Stimulated activated CD8-positive, alpha-beta memory T cell treated with anti-CD3 and anti-CD28 coated beads, Interleukin-12 subunit alpha, Interleukin-12 subunit beta, amount 100 ng/mL, for 24 hours (primary cell): ENCODE results near the gene MGAT1.
A peak's percentile ranks its signal among the peaks of the same experiment; 100 is the strongest.
"Not testable (repeated sequence)": the region's sequence is repeated elsewhere in the genome, so short reads cannot be mapped to it uniquely, and the experiment has no call there.

Experiments used
- DNase-seq: peaks from one replicate; pipeline ENCODE4 v3.0.0-alpha.2; 2020; ENCODE audit errors: extremely low read depth

Gene MGAT1

DNA sequence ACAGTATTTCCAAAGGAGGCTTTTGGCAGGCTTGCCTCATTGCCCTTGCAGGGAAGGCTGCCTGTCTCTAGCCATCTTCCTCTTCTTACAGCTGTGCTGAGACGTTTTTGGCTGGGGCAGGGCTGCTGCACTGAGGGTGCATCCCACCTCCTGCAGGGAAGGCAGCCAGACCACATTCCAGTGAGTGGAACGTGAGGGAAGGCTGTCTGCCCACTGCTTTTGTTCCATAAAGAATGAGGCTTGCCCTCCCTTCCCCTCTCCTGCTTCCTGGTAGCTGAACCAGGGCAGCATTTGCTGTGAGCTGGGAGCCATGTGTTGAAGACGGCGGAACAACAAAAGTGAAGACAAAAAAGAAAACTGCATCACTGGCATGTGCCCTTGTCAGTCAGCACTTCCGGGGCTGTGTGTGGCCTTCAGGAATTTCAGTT, 16.8 kb downstream of the MGAT1 start:
- no peak for DNase-seq

DNA sequence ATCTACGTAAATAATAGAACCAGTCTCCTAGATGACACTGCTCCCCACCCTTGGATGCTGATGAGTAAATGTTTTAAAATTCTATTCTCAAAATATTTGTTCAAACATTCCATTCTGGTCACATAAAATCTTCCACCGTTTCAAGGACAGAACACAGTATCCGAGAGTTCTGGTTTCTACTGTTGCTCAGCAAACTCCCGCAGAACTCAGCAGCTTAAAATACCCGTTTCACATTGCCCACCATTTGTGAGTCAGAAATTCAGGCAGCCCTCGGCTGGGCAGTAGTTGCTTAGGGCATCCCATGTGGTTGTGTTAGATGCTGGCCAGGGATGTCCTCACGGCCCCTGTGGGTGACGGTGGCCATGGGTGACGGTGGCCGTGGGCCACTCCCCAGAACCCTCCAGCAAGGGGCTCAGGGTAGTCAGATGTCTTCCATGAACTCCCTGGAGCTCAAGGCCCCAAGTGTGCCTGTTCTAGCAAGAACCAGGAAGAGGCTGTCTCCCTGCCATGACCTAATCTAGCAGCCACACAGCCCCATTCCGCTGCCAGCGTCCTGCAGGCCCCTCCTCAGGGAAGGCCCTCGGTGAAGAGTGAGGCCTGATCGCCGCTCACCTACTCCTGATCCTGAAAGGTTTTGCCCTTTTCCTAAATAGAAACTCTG, 17.4 kb downstream of the MGAT1 start:
- DNase-seq = no peak

DNA sequence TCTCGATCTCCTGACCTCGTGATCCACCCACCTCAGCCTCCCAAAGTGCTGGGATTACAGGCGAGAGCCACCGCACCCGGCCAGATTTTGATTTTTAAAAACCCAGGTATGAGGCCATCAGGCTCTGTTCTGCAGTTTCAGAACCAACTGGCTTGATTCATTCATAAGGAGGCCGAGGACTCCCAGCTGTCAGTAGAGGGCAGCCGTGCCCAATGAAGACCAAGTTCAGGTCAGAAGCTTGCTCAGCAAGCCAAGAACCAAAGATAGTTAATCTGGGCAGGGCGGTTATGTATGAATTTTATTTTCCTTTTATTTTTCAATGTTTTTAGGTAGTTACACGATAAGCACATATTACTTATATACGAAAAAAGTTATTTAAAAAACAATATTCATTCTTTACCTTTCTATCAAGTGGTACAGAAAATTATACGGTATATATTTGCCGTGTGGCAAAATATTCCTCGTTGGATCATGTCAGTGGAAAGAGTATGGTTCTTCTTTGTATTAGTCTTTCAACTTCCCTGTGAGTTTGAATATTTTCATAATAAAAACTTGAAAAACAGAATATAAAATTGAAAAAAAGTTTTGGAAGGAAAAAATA, 18.0 kb downstream of the MGAT1 start:
- DNase-seq = peak; percentile 17

DNA sequence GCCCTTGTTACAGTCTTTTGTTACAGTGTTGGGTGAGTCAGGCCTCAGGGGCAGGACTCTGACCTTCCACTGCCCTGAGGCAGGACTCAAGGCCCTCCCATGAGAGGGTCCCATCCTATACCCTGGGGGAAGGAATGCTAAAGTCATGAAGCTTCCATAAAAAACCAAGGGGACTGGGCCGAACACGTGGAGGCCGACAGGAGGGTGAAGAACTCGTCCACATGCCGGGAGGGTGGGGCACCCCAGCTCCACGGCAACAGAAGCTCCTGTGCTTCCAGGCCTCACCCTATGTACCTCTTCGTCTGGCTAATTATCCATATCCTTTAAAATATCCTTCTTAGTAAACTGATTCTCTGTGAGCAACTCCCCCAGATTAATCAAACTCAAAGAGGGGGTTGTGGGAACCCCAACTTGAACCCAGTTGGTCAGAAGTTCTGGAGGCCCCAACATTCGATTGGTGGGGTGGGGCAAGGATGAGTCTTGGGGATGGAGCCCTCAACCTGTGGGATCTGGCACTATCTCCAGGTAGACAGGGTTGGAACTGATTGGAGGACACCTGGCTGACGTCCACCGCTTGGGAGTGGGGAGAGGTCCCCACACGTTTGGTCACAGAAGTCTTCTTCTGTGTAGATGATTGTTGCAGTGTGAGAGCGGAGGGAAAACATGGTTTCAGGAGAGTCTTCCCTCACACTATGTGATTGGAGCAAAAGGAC, 19.1 kb downstream of the MGAT1 start:
- no peak for DNase-seq

DNA sequence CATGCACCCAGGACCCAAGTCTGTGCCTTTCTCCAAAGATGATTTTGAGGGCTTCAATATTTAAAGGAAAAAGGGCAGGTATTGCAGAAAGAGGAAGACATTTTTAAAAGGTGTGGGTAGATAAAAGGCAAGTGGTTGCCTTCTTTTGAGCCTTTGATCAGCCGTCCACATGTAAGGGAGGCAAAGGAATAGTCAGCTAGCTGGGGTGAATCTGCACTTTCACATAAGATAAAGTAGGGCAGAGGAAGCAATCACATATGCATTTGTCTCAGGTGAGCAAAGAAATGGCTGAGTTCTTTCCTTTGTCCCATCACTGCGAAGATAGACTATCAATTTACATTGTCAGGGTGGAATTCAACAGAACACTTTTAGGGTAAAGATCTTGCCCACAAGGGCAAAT, 19.9 kb downstream of the MGAT1 start:
- DNase-seq = no peak

DNA sequence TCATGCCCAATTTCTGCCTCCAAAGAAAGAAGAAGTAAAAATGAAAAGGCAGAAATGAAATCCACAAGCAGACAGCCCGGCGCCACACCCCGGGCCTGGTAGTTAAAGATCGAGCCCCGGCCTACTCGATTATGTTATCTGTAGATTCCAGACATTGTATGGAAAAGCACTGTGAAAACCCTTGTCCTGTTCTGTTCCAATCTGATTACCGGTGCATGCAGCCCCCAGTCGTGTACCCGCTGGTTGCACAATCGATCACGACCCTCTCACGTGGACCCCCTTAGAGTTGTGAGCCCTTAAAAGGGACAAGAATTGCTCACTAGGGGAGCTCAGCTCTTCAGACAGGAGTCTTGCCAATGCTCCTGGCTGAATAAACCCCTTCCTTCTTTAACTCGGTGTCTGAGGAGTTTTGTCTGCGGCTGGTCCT, 20.7 kb downstream of the MGAT1 start:
- not testable (repeated sequence) for DNase-seq

DNA sequence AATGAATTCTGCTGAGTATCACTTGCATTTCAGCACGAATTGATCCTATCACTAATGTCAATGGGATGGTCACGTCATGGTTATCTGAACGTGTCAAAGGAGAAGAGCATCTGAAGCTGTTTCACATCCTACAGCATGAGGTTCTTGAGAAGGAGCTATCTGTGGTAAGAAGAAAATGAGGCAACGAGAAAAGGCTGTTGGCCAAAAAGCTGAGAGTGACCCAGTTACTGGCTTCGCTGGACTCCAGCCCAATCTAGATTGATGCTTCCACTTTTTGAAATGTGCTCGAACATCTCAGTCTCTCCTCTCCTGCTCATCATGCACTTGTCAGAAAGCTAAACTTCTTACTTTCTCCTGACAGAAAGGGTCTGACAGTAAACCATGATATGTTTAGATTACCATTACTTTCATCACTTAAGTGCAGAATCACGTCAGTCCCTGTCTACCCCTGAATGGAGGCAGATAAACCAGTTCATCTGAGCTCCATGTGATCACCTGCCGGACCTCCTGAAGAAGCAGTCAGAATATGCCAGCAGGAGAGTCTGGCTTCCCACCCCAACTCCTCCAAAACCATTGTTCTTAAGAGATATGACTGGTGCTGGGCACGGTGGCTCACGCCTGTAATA, 22.5 kb downstream of the MGAT1 start:
- DNase-seq = no peak

DNA sequence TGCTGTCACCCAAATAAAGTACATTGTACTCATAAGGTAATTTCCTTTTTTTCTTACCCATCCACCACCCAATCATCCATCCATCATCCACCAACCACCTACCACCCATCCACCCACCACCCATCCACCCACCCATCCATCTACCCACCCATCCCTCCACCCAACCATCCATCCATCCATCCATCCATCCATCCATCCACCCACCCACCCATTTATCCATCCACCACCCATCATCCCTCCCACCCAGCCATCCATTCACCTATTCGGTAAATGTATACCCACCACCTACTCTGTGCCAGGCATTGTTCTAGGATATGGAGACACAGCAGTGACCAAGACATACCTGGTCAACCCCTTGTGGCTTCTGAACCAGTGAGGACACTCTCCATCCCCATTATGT, 25.1 kb downstream of the MGAT1 start:
- DNase-seq = no peak

DNA sequence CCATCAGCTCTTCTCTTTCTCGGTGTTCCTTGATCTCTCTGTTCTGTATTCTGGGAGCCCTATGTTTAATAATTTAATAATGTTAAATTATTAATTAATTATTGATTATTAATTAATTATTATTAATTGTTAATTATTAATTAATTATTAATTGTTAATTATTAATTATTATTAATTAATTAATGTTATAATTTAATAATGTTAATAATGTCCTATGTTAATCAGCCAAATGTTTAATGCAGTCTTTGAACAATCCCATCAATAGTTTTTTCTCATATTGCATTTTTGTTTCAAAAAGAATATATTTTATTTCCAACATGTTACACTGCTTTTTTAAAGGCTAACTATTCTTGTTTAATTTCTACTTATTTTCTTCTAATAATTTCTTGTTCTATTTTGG, 26.2 kb downstream of the MGAT1 start:
- no peak for DNase-seq

DNA sequence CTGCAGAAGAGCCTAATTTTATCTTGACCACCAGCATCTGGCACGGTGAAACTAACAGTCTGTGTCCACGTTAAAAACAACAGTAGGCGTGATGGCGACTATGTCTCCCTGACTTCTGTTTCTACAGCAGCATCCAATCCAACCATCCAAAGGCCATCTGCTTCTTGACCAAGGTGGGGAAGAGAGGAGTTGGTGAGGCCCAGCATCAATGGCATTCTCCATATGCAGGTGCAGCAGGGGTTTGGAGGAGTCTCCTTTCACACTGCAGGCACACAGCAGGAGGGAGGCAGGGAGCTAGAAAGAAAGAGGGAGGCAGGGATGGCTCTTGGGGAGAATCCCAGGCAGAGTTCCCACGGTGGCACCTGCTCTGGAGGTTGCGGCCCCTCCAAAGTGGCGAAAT, 27.0 kb downstream of the MGAT1 start:
- no peak for DNase-seq

DNA sequence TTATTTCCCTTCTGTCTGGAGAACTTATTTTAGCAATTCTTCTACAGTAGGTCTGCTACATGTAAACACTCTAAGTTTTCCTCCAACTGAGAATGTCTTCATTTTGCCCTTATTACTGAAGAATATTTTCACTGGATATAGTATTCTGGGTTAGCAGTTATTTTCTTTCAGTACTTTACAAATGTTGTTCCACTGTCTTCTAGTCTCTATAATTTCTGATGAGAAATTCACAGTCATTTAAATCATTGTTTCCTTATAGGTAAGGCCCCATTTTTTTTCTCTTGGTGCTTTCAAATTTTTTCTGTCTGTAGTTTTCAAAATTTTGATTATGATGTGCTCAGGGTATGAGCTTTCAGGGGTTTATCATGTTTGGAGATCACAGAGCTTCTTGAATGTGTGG, 30.8 kb downstream of the MGAT1 start:
- DNase-seq = no peak

DNA sequence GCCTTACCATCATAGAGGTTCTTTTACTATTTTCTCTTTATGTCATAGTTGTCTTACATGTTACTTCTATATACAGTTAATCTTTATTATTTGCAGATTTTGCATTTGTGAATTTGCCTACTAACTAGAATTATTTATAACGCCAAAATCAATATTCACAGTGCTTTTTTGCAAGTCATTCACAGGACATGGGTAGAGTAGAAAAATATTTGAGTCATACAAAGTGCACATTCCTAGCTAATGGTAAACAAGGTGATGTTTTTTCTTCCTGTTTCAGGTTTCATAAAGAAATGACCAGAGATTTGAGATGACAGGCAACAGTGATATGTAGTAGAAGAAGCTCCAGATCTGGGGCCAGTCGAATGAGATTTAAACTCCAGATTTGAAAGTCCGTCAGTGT, 32.8 kb downstream of the MGAT1 start:
- DNase-seq = no peak

DNA sequence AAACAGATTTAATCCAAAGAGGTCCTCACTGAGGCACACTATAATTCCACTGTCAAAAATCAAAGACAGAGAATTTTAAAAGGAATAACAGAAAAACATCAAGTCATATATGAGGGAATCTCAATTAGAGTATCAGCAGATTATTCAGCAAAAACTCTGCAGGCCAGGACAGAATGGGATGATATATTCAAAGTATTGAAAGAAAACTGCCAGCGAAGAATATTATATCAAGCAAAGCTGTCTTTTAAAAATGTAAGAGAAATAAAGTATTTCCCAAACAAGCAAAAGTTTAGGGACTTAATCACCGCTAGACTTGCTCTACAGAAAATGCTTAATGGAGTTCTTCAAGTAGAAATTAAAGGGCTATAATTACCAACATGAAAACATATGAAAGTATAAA, 47.0 kb downstream of the MGAT1 start:
- DNase-seq = no peak

DNA sequence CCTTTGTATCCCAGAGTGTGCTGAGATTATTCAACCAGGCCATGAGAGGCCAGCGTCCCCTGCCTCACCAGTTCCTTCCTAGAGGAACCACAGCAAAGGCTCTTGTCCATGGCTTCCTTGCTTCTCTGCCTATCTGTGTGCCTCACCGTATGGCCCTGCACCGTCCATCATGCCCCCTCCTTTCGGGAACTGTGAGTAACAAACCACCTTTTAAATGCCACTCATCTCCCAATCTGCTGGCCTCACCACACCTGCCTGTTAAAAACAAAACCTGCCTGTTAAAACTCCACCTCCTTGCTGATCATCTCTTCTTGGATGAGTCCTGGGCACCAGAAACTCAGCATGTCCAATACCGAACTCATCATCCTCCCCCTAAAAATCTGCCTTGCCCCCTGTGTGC, 58.4 kb downstream of the MGAT1 start:
- DNase-seq = no peak

DNA sequence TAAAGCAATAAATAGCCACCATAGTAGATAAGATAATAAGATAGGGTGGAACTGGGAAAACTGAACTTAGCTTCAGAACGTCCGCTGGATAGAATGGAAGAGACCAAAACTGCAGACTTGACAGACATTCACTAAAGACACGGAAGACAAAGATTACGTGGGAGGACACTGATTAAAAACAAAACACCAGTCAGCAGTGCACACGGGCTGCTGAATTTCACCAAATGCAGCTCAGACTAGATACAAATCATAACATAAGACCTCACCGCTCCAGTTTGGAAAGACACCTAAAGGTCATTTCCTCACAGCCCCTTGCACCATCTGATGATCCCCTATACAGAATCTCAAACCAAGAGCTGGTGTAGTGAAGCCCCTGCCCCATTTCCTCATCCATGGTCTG, 59.9 kb downstream of the MGAT1 start:
- DNase-seq = no peak

DNA sequence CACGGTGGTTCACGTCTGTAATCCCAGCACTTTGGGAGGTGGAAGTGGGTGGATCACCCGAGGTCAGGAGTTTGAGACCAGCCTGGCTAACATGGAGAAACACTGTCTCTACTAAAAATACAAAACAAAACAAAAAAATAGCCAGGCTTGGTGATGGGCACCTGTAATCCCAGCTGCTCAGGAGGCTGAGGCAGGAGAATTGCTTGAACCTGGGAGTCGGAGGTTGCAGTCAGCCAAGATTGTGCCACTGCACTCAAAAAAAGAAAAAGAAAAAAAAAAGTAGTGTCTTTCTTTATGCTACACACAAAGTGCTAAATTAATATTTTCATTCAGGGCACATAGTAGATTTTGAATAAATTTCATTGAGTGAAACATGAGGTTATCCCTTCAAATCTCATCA, 61.7 kb downstream of the MGAT1 start:
- DNase-seq = not testable (repeated sequence)

DNA sequence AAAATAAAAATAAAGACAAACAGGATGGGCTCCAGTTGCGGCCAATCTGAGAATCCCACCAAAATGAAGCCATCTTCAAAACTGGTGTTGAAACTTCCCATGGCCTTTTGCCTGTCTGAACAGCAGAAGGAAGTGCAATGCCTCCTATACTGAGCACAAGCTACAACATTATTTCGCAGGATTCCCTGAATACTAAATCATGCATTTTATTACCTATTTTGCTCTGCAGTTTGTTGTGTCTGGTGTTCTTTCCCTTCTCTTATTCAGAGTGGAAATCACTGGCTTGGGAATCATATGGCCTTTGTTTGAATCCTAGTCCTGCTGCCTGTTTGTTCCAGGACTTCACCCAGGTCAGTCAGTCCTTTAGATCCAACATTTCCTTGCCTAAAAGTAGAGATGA, 62.6 kb downstream of the MGAT1 start, which contains the start of gene OR2Y1:
Gene OR2Y1, minus strand, starts transcription at position 101 of the 400 bp plus-strand sequence. Its CDS starts 0 bp downstream, at position 101.
- no peak for DNase-seq

DNA sequence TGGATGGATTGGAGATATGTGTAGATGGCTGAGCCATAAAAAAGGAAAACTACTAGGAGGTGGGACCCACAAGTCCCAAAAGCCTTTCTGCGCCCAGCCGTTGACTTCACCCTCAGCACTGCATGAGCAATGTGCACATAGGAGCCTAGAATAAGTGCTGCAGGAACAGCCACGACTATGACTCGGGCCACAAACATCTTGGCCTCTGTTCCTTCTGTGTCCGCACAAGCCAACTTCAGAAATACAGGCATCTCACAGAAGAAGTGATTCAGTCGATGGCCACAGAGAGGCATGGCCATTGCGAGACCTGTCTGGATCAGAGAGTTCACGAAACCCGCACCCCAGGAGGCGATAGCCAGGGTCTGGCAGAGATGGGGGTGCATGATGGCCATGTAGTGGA, 63.3 kb downstream of the MGAT1 start:
- DNase-seq = no peak

DNA sequence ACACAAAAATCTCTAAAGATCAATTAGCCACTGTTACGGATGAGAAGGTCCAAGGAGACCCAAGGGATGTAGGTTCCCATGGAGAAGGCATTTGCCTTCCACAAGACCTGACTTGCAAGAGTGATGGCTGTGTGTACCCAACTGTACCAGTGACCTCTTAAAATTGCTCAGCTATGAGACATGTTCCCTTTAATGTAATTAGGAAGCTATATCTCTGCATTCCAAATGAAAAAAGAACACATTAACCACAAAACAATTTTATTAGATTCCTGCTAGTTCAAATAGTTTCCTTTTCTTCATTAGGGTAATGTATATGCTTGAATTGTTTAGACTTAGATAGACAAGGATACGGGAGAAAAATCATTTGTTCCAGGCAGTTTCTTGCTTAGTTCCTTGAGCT, 66.1 kb downstream of the MGAT1 start:
- no peak for DNase-seq
